Left renal pelvis (tissue), 4 donors: ENCODE results near the gene ARL5A. TPM values are rescaled to one million over a fixed set of nuclear protein-coding genes. Genes with fewer than 3 reads are reported as not detected.

Experiments
- DNase-seq, 4 donors: peaks; one replicate each; pipeline ENCODE4 v3.0.0-alpha.2; 2013; ENCODE audit warnings: low read depth in 4 of 4, low spot score in 3 of 4
- polyA plus RNA-seq, 4 donors: library from polyadenylated mRNA; unstranded; fragments of 120-200 nt; gene quantifications; one replicate each; pipeline ENCODE4 v1.2.1, GENCODE V29; 2013; ENCODE audit not compliant: insufficient read length in 4 of 4

The ARL5A gene
- polyA plus RNA-seq, 4 donors: 32.8 to 46.5 (median 40.8) TPM

DNA sequence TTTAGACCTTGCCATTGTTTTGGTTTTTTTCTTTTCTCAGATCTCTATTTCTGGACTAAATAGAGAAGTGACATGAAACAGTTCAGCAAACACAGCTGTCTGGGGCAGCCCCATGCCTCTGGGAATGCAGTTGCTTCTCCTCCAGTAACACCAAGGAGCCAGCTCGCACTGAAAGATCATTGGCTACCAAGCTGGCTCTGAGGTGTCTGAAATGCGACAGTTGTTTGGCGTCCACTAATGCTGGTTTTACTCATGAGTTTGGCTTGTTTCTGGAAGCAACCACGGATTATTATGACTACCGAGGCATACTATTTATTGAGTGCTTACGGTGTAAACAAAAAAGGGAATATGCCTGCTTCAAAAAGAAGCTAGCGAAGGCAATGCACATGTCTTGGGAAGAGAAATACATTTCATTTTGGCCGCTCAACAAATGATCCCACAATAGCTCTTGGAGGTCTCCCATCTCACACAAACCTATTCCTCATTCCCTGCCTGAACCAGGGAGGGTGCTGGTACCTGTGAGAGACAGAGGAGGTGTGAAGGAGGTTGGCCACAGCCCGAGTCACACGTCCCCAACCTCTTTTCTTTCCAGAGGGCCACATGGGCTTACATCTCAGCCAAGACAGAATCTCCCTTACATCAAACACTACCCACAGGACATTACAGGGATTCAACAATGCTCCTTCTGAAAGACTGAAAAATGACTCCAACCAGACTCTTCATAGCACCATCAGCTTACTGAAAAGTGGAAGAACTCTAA lies 56.4 kb downstream of the ARL5A start:
- no peak for DNase-seq

DNA sequence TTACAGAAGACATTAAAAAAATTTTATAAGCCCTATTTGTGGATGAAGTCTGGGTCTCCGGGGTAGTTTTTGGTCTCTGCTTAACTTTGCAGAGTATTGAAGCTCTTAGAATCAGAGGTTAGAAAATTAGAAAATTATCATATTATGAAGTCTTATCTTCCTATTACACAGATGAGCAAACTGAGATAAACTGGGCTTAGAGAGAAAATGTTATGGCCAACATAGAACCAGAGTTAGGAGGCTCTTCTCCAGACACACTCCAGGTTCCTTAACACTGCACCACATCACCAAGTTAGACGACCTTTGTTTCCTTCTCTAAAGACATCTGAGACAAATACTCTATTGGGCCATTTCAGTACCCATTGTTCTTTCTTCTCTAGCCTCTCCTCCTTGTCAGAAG lies 57.2 kb downstream of the ARL5A start:
- DNase-seq: no peak

- DNase-seq: no peak
Observed at GRCh38 chr2:151769606-151770005, 58.6 kb downstream of the ARL5A start.

DNA sequence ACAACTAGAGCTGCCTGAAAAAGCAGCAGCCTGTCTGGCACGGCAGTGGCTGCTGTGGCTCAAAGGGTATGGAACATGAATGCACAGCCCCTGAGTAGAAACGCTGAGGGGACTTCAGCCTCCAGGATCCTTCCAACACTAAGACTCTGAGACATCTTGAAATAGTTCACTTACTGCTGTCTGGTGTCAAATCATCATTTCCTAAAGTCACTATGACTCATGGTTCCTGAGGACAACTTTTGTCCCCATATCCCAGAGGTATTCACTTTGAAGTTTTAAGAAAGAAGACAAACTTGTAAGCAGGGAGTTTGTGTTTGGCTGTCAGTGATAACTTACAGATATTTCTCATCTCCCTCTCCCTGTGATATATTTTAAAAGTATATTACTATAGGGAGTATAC lies 60.7 kb downstream of the ARL5A start:
- DNase-seq: no peak

GRCh38 chr2:151766437-151767153 lies 61.6 kb downstream of the ARL5A start:
- DNase-seq: no peak

- peak in 2 of 4 donors; percentile 14 to 36 for DNase-seq
Observed at GRCh38 chr2:151765760-151766410, 62.3 kb downstream of the ARL5A start.

DNA sequence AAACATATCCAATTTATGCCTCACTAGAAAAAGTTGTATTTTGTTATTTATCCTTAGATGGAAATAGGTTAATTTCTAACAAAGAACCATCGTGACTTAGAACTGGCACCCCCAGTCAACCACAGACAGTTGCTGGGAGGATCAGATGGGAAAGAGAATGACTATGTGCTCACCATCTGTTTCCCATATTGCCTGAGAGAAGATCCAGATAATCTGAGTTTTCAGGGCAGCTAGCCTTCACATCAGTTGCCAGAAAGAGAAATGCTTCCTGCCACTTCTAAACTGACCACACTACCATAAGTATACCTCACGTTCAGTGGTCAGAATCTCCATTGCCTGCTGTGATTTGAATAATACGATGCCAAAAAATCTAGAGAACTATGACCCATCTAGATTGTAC lies 65.5 kb downstream of the ARL5A start:
- DNase-seq: no peak

- DNase-seq: no peak
Observed at GRCh38 chr2:151761687-151762086, 66.5 kb downstream of the ARL5A start.

- no peak for DNase-seq
Observed at GRCh38 chr2:151761193-151761592, 67.0 kb downstream of the ARL5A start.

DNA sequence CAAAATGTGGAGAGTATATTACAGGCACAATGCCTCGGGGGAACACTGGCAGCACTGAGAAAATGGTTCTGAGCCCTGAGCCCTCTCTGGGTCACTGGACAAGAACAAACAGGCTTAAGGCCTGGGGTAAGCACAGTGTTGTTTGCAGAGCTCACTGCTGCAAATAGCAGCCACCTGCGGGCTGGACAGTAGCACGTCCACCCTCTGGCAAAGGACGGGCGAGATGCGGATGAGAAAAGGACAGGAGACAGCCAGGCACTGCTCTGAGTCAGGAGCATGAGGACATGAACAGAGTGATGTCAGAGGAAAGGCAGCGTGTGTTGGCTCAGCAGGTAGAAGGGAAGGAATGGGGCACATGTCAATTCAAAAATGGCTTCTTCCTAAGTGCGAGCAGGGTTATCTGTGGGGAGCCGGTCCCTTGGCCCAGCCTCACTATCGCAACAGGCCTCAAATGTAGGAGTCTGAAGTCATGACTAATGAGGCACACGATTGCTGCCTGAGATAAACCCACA lies 68.0 kb downstream of the ARL5A start:
- no peak for DNase-seq

DNA sequence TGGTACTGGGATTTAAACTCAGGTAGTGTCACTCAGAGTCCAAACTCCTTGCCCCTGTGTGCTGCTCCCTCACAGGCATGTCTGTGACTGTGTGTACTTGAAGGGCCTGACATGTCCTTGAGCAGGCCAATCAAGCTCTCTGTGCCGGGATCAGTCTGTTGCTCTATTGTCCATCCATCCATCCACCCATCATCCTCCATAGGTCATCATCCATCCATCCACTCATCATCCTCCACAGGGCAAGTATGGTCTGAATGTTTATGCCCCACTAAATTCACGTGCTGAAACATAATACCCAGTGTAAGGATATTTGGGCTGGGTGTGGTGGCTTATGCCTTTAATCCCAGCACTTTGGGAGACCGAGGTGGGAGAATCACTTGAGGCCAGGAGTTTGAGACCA lies 69.5 kb downstream of the ARL5A start:
- no peak for DNase-seq

- DNase-seq: no peak
Observed at GRCh38 chr2:151757861-151758260, 70.4 kb downstream of the ARL5A start.

DNA sequence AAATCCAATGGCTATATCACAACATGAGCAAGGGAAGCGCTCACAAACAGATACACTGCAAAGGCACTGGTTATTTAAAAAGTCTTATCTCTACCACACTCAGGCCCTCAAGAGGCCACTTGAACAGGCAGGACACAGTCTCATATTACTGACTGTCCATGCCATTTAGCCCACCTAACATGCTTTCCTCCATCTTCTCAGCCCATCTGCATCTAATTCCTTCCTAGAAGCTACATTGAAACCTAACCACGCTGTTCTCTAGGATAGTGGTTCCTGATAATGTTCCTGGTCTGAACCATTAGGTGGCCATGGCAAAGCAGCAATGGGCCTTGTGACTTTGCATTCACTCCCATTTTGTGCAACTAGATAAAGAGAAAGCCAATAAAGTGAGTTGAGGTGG lies 71.4 kb downstream of the ARL5A start:
- DNase-seq: no peak

DNA sequence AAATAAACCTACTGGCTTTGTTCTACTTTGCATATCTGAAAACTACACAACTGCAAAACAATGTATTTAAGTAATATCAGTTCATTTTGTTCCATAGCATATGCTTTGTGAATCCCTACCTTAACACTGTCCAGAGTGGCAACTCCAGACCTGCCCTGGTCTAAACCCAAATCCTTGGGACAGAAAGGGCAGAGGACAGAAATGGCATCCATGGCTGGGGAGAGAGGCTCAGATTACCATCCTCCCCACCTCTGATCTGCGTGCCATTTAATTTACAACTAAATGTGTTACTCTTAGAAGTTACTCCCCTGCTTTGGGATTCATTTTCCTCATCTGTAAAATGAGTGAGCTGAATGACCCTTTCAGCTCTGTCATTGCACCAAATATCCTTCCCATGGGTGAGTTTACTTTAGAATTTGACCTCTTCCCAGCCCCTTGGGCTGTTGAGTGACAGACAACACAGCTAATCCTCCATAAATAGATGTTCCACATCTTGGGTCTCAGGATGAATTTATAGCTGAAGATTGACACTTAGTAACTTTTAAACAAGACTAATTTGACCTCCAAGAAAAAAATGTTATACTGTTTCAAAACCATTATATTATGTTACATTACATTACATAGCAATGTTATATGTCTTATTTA lies 73.8 kb downstream of the ARL5A start:
- DNase-seq: no peak

DNA sequence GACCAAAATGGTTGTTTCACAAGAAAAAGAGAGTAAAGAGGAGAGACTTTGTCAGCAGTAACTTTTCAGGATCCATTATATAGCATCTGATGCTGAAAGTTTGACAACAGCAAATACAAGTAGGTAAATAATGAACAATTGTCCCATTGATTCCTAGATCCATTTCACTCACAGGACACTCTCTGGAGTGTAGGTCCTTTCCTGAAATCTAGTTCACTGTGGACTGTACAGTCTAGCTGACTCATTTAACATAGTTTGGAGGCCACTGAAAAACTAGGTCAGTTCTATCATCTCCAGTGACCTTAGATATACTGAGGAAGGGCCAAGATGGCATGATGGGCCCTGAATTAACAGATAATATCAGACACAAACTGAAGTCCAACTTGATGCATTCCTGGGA lies 74.7 kb downstream of the ARL5A start:
- DNase-seq: no peak

Other genes with a start within 250 kb of the ARL5A start
- 10 to 100 TPM in 2 of 4 donors, 1 to 10 TPM in 2; 2.1 to 20.3 (median 14.2) TPM for gene NEB, start 93.9 kb downstream of the ARL5A start, polyA plus RNA-seq